ENCODE data around the gene LRRC8D.
A peak's percentile ranks its signal among the peaks of the same experiment; 100 is the strongest.

LRRC8D gene

DNA sequence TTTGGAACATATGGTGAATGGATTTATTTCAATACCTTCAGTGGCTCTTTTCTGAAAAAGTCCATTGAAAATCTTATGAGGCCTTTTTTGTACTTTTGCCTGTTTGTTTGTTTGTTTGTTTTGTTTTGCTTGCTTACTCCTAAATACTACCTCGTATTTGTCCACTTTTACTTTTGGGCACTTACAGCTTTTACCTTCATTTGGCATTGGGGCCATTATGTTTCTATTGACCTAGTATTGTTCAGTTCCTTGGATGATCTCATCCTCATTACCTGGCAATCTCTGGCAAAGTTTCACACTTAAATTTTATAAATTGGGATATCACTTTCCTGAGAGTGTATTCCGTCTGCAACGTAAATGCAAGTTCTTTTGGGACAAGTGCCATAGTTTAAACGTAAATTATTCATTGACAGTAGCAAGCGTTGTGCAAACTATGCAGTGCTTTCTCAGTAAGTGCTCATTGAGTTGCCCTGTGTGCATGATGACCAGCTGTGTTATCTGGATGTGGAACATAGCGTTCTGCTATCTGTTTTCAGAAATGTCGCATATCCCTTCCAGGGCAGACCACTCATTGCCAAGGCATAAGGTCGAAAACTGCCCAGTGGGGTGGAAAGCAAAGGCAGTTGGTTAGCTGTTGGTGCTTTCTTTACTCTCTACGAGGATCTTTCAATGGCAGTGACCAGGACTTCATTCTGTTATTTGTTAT, 51.1 kb downstream of the LRRC8D start:
- DNase-seq (ENCODE audit: low read depth), result no peak

DNA sequence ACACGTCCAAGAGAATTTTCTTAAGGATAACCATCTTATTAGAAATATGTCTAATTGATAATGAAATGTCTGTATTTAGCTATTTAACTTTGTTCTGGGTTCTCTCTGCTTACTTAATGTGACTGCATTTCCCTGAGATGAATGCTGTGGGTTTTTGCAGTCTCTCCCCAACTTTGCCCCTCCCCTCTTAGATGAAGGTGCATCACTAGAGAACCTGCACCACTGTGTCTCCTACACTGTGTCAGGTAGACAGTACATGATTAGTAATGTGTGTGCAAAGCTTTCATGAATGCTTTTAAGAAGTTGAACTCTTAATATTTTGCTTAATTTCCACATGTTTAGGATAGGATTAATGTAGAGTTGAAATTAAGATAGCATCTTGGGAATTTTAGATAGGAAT, 51.7 kb downstream of the LRRC8D start:
- DNase-seq (ENCODE audit: low read depth), result no peak

DNA sequence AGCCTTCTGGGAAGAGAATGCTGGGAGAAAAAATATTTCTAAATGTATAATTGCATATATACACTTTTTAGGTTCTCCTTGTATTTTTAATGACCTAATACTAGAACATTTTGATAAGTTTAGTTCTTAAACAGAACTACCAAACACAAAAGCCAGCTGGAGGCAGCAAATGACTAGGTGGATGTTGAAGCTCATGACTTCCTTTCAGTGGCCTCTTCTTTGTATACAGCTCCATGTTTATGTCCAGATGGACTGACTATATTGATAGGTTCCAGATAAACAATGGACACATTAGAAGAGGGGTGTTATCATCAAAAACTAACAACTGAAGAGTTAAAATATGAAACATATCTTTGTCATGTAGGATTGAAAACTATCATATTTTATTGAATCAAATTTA, 52.5 kb downstream of the LRRC8D start:
- DNase-seq (ENCODE audit: low read depth), result no peak

DNA sequence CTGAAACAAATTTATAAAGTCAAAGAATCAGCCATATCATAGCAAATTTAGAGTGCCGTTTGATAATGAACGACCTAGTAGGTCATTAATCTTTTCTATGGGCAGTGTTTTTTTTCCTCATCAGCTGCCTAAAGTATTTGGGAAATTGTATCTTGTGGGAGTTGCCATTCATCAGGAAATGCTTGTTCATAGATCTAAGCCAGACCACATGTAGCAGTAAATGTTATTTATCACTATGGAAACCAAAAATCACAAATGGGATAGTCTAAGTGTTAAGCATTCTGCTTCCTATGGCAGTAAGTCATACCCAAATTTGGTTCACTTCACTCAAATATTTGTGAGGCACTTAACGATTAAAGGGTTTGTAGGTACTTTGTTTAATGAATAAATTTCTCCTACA, 52.9 kb downstream of the LRRC8D start:
- peak; percentile 74 for DNase-seq (ENCODE audit: low read depth)

DNA sequence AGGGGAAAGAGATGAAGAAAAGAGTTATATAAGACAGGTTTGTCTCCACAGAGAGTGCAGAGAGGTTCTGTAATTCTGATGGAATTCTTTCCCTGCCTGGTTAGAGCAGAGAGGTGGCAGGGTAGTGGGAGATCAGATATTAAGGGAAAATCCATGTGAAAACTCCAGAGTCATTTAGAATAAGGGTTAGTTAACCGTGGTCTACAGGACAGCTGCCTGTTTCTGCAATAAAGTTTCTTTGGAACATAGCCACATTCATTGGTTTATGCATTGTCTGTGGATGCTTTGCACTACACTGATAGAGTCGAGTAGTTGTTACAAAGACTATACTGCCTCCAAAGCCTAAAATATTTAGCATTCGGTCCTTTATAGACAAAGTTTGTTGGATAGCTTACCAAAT, 55.6 kb downstream of the LRRC8D start:
- DNase-seq (ENCODE audit: low read depth), result no peak

DNA sequence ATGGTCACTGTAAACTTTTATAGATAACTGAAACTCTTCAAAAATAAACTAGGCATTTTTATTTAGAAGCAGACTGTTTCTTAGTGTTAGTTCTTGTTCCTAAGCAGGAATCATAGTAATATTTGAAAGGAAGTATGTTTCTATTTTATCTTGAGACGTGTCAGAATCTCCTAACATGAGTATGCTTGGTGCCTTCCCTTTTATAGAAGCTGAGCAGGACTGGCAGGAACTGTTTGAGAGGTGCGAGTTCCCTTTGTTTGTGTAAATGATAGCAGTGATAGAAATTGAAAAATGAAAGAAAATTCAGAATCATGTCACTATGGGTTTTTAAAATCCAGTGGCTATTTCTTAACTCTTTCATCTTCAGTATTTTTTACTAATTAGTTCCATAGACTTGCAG, 56.9 kb downstream of the LRRC8D start:
- DNase-seq (ENCODE audit: low read depth), result no peak

DNA sequence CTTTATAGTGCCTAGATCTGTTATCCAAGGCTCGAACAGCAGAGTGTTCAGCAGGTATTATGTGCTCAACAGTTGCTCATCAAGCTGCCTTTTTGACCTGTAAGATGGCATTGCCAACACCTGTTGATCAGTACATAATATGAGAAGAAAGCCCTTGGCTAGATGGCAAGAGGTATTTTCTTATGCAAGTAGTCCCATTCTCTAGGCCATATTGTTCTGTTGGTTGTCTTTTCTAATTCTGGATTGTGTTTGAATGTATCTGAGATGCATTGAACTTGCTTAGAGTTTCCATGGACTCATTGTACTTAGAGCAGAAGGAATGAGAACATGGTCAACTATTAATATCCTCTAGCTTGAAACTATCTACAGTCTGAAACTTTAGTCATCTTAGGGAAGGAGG, 57.4 kb downstream of the LRRC8D start:
- DNase-seq (ENCODE audit: low read depth), result no peak

DNA sequence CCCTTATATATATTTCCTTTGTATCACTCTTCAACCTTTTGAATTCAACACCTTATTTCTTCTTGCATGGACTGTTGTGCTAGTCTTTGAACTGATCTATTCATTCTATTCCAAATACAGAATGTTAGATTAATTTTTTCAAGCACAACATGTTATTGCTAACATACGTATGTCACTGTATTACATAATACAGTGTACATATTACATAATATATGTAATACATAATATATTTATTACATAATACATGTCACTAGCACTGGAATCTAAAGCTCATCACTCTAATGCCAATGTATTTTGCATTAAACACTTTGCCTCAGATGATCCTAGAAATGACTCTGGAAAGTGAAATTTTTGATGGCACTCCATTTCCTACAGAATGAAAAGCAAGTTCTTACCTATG, 59.8 kb downstream of the LRRC8D start:
- DNase-seq (ENCODE audit: low read depth), result no peak

DNA sequence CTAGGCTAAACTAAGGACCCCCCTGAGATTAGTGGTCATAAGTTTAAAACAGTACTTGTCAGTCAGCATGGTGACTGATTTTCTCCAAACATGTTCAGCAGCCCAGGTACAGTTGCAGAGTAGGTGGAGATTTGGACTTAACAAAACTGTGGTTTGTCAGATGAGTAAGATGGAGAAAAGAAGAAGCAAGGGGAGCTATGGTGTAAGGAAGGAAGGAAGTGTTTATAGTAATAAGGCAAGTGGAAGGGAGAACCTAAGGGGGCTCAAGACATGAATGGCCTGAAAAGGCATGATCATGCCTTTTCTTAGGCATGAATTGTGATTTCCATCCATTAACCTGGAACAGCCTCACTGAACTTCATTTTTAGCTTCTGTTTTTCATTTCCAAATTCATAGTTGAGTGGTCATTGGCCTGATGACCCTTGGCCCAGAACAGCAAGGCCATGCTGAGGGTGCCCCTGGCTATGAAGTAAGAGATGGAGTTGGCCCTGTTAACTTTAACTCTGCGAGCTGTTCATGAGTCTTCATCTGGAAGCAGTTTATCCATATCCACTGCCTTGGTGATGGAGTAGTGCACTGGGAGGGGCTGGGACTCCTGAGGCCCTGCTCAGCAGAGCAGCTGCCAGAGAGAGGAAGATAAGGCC, 60.7 kb downstream of the LRRC8D start:
- DNase-seq (ENCODE audit: low read depth), result no peak

DNA sequence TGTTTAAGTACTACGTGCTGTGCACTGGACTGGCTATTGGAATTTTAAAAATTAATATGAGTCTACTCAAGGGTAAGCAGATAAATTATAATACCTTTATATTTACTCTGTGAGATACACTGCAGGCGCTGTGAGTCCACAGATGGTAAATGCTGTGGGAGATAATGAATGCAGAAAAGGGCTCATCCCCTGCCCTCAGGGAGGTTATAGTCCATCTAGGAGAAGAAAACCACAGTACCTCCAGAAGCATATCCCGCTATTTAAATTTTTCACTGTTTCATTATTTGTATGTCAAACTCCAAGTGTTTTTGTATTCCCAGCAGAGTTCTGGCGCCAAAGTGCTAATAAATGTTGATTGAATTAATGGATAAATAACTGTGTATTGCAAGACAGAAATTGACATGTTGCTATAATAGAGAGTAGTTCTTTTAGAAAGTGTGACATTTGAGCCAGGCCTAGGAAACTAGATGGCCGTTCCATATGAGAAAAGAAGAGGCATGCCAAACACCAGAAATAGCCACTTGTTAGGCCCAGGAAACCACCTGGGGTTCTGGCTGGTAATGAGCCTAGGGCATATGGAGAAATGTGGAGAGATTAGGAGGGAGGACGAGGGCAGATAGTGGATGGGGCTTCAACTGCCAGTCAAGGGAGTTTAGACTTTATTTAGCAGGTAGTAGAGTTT, 61.7 kb downstream of the LRRC8D start:
- DNase-seq (ENCODE audit: low read depth), result no peak

DNA sequence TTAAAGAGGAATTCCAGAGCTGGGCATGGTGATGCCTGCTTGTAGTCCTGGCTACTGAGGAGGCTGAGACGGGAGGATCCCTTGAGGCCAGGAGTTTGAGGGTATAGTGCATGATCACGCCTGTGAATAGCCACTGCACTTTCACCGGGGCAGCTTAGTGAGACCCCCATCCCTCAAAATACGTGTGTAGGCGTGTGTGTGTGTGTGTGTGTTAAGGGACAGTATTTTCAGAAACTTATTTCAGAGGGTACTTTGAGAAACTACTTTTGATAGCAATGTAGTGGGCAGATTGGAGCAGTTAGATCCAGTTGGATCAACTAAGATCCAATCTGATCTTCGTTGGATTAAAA, 62.2 kb downstream of the LRRC8D start:
- DNase-seq (ENCODE audit: low read depth), result no peak

DNA sequence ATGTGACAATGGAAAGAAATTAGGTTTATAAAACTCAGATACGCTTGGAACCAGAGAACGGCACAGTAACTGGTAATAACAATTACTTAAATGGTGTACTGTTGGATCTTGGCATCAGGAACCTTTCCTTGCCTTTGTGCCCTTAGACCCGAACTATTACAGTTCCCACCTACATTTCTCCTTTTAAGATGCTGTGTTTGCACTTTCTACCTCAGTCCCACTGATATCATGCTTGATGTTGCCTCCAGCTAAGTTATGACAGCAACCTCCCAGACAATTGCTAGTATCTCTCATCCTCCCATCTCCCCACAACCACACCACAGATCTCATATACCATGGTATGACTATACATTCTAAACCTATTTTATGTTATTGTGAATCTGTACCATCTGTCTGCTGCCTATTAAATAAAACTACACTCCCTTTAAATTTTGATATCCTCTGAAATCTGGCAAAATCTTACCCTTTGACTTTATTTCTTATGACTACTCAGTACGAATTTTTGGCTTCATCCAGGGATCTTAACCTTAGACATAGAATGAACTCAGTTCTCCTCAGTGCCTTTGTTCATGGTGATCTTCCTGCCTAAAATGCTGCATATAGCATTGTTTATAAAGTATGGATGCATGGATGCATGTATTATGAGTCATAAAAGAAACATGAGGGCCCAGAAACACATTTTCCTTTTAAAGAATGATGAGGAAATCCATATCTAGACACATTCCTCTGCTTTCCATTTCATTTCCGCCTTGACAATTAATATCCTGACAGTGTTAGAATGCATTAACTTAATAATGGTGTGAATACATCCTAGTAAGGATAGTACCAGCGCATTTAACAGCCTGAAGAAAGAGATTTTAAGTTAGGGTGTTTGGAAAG, 64.1 kb downstream of the LRRC8D start:
- peak; percentile 59 for DNase-seq (ENCODE audit: low read depth)

DNA sequence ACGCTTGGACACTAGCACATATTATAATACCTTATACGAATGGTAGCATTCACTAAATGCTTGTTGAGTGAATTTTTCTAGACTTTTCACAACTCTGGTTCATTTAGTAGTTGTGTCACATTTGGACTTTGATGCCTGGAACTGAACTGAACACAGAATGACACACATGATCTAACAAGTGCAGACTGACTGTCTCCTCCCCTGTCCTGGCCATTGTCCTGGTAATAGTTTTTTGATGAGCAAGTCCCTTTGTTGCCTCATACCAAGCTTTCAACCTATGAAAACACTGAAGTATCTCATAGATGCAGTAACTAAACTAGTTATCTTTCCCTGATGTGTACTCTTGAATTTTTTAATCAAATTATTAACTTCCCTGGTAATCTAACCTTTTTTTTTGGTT, 66.4 kb downstream of the LRRC8D start:
- DNase-seq (ENCODE audit: low read depth), result no peak

DNA sequence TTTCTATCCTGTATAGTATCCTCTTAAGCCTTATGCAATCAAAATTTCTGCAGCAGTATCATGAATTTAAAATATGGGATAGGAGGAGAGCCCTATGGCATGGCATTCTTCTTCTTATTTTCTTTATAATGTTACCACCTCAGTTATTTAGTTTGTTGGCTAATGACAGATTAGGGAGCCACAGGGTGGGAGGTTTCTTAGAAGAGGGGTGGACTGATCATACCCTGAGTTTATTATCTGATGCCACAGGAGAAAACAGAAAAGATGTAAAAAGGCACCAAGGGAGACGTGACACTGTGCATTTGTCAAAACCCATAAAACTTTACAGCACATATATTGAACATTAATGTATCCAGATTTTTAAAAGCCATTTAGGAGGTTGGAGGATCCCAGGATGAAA, 66.9 kb downstream of the LRRC8D start:
- DNase-seq (ENCODE audit: low read depth), result no peak

DNA sequence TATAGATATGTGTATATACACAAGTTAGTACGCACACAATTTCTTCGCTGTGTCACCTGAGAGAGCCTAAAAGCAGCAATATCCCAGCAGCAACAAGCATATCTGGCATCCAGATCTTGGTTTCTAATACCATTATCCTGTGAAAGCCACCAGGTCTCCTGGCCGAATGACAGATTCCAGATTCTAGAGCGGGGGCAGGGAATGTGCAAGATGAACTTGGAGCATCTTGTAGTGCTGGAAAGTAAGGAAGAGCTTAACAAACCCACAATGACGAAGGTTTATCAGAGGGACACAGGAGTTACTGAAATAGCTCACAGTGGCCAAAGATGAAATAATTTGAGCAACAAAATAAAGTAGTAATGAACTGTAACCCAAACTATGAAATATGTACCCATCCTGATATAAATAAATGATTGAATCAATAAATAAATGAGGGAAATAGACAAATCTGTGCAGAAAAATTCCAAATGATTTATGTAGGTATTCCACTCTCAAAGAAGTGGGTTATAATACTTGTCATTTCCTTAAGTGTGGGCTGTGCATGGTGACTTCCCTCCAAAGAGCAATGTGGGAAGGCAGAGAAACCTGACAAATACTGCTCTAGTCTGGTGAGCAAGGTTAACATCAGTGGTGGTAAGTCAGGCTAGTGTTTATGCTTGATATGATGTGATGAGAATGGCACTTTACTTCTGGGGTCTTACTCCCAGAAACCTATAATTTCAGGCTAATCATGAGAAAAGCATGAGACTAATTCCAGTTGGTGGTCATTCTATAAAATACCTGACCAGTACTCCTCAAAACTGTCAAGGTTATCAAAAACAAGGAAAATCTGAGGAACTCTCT, 67.9 kb downstream of the LRRC8D start:
- DNase-seq (ENCODE audit: low read depth), result no peak

DNA sequence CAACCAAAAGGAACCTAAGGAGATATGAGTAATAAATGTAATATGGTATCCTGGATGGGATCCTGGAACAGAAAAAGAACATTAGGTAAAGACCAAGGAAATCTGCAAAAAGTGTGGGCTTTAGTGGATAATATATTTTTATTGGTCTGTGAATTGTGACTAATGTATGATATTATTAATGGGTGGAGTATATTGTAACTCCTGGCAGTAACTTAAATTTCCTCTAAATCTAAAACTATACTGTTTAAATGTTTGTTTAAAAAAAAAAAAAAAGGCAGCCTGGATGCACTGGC, 68.4 kb downstream of the LRRC8D start:
- DNase-seq (ENCODE audit: low read depth), result no peak

DNA sequence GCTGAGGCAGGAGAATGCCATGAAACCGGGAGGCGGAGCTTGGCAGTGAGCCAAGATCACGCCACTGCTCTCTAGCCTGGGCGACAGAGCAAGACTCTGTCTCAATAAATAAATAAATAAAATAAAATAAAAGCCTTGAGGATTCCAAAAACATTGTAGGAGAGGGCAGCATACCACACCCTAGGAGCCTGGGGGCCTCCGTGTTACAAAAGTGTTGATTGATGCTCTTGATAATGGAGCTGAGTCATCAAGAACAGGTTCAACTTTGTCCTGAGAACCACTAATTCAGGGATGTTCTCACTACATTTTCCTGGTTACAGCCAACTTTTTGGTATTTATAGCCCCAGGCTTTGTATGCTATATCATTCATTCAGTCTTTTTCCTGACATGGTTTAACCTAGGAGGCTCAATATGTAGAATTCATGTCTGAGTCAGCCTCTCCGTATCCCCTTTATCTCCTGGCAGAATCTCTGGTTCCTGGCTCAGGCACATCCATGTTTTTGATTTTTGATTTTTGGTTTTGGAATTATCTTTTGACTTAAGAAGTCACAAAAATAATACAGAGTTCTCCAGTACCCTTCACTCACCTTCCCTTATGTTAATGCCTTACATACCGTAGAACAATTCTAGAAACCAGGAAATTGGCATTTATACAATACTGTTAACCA, 69.4 kb downstream of the LRRC8D start:
- peak; percentile 91 for DNase-seq (ENCODE audit: low read depth)

DNA sequence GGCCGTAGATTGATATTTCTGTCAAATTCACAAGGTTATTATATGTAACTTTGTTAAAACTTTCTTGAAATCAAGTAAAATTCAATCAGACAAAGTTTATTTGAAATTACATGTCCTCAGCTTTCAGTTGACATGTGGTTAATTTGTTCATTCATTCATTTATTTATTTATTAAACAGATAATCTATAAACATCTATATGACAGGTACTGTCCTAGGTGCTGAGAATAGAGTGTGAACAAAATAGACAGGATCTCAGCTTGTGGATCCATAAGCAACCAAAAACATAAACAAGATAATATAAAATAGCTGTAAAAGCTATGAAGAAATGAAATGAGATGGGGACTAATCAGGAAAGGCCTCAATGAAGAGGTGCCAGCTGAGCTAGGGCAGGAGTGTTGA, 72.0 kb downstream of the LRRC8D start:
- no peak for DNase-seq (ENCODE audit: low read depth)

DNA sequence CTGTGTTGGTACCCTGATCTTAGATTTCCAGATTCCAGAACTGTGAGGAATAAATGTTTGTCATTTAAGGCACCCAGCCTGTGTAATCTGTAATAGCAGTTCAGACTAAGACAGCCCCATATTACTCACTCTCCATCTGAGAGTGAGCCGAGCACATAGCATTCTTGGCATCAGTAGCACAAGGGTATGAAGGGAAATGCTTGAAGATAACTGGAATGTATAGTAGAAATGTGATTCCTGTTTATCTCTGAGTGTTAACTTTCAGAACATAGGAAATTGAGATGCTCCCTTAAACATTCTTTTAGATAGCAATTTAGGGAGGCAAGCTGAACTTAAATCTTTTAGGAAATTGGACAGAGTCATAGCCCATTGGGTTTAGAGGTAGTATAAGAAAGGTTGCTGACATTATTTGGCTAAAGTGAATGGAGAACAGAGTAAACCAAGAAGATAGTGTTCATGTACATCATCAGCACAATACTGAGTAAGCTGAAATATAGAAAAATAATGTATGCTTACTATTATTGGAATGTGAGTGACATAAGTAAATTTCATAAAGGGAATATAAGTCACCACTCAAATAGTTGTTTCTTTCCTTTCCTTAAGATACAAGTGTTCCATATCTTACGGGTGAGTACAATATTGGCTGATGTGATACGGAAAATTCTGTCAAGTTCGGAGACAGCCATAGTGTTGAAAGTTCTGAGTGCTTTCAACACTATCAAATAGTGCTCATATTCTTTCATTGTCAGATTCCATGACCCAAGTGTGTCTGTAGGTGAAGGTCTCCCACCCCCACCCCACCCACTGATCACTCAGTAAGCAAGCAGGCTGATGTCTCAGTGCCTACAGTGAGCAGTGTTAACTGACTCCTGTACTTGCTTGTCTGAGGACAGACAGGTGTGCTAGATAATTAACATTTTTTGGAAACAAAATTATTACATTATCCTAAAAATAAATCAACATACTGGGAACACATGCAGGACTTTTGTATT, 73.7 kb downstream of the LRRC8D start:
- DNase-seq (ENCODE audit: low read depth), result peak; percentile 84

Measured in amniotic epithelial cell (primary cell).